GM12892 (cell line): Measurements from ENCODE around the gene SVEP1.

Experiments used
- POLR2A ChIP-seq: IDR thresholded peaks from 2 replicates; pipeline ENCODE4 v1.6.1; 2011; ENCODE audit warnings: low read depth, low read length, control low read depth
- POLR2AphosphoS5 ChIP-seq: IDR thresholded peaks from 2 replicates; pipeline ENCODE4 v1.6.1; 2011; ENCODE audit warnings: low read depth, low read length, control low read depth
- TAF1 ChIP-seq: IDR thresholded peaks from 2 replicates; pipeline ENCODE4 v1.6.1; 2011; ENCODE audit warnings: low read depth, mild to moderate bottlenecking, control low read depth, low read length, borderline replicate concordance

GRCh38 chr9:110334183-110334582 is 245.4 kb downstream of the SVEP1 start:
- TF ChIP-seq POLR2A (no peak), TAF1 (no peak), POLR2AphosphoS5 (no peak)
